ENCODE data around the gene NRXN3. TPM values are rescaled to one million over a fixed set of nuclear protein-coding genes. Genes with fewer than 3 reads are reported as not detected.

NRXN3 gene
- total RNA-seq, 1 donor from 2014 or later, result 19.8 TPM

DNA sequence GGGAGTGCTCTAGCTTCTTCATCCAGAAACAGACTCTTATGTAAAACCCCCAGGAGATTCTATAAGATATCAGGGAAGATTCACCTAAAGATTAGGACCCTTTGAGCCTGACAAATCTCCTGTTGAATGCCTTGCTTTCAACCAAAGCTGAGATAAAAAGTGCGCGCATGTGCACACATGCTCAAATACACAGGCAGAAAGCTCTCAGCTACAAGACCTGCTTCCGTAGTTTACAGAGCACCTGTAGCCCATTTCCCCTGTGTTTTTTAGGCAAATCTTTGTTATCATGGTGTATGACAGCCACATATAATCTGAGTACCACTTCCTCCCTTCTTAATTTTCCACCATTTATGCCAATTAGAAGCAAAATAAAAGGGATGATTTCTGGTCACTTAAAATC lies 866.9 kb downstream of the NRXN3 start:
- peaks cover 7% of the 10 kb centered on the region for H3K27me3 Mint-ChIP-seq

DNA sequence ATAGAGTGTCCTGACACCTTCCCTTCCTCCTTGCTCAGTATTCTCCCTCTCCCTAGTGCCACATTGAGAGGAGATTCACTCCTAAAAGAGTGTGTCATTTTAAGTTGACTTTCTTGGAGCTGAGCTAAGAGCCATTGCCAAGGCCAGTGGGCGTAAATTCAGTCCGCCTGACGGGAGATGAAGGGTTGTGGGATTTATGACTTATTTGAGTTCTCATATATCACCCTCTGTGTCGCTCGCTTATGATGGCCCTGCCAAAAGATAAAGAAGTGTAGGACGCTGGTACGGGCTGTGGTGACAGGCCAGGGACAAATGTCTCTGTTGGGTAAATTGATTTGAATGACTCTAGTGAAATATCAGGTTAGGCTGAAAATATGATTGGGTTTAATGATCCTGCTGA lies 867.4 kb downstream of the NRXN3 start:
- Mint-ChIP-seq H3K27ac (no peak overlapping the region), H3K9me3 (peaks cover 10% of the 10 kb centered on the region), H3K27me3 (peaks cover 7% of the 10 kb centered on the region), H3K36me3 (peaks cover 3% of the 10 kb centered on the region), H3K4me3 (no peak overlapping the region), H3K4me1 (ENCODE audit: unreplicated experiment) (no peaks in the 10 kb centered on the region)
- DNase-seq (ENCODE audit: extremely low spot score, unreplicated experiment), result no peak
- TF ChIP-seq, protein P1, sequence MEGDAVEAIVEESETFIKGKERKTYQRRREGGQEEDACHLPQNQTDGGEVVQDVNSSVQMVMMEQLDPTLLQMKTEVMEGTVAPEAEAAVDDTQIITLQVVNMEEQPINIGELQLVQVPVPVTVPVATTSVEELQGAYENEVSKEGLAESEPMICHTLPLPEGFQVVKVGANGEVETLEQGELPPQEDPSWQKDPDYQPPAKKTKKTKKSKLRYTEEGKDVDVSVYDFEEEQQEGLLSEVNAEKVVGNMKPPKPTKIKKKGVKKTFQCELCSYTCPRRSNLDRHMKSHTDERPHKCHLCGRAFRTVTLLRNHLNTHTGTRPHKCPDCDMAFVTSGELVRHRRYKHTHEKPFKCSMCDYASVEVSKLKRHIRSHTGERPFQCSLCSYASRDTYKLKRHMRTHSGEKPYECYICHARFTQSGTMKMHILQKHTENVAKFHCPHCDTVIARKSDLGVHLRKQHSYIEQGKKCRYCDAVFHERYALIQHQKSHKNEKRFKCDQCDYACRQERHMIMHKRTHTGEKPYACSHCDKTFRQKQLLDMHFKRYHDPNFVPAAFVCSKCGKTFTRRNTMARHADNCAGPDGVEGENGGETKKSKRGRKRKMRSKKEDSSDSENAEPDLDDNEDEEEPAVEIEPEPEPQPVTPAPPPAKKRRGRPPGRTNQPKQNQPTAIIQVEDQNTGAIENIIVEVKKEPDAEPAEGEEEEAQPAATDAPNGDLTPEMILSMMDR (conservative IDR thresholded peaks at IDR 0.05), result no peak

More for the DNA sequence above, 866.9 kb downstream of the NRXN3 start:
- Mint-ChIP-seq H3K4me3 (no peak overlapping the region), H3K27ac (no peak overlapping the region), H3K4me1 (ENCODE audit: unreplicated experiment) (no peaks in the 10 kb centered on the region), H3K9me3 (peaks cover 10% of the 10 kb centered on the region), H3K36me3 (peaks cover 3% of the 10 kb centered on the region)
- TF ChIP-seq, protein P1 (conservative IDR thresholded peaks at IDR 0.05), result no peak
- no peak for DNase-seq (ENCODE audit: extremely low spot score, unreplicated experiment)

DNA sequence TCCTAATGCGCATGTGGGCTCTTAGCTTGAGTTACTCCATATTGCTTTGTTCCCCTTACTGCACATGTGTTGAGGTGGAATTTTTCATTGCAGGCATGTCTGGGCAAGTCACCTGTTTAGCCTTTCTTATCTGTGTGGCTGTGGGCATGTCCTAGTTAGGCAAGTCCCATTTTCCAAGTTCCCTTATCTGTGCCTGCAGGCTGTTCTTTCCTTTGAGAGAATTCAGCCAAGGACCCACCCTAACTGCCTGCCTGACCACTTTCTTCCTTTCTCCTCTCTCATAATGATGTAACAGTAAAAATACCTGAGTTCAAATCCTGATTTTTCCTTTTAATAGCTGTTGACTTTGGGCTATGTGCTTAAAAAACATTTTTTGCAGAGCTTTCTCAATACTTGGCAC lies 870.6 kb downstream of the NRXN3 start:
- H3K4me1 Mint-ChIP-seq (ENCODE audit: unreplicated experiment), result peaks cover 3% of the 10 kb centered on the region

DNA sequence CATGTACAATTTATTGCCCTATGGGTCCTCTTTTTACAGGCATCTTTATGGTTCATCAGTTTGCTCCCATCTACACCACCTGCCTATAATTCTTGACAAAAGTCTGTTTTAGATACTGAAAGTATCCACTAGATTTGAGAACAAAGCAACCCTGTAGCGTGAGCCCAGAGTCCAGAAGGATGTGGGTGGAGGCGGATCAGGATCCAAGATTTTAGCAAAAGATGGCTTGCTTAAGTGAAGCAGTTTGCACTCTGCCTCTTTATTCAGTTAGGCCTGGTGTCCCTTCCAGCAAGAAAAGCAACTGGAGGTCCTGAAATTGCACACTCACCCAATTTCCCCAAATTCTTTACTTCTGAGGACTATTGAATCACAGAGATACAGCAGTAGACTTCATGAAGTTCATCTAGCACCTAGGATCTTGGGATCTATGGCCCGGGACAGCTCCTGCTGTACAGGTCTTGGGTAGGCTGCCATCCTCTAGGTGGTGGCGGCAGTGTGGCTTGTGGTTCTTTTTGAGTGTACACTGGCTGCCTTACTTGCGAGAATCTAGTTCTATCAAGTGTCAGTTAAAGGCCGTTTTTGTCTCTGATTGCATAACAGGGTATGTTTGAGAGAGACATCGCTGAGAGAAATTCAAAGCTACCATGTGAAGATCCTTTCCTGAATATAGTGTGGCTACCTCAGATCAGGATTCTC lies 873.2 kb downstream of the NRXN3 start:
- DNase-seq (ENCODE audit: extremely low spot score, unreplicated experiment), result no peak
- H3K27me3 Mint-ChIP-seq, result no peaks in the 10 kb centered on the region
- TF ChIP-seq, protein P1 (conservative IDR thresholded peaks at IDR 0.05), result no peak
- H3K4me3 Mint-ChIP-seq, result no peak overlapping the region
- peaks cover 8% of the 10 kb centered on the region for H3K9me3 Mint-ChIP-seq
- H3K36me3 Mint-ChIP-seq, result peaks cover 3% of the 10 kb centered on the region
- peaks cover 3% of the 10 kb centered on the region for H3K4me1 Mint-ChIP-seq (ENCODE audit: unreplicated experiment)
- no peak overlapping the region for H3K27ac Mint-ChIP-seq

More for the DNA sequence above, 870.6 kb downstream of the NRXN3 start:
- Mint-ChIP-seq H3K4me3 (no peak overlapping the region), H3K27ac (no peak overlapping the region), H3K27me3 (peaks cover 7% of the 10 kb centered on the region), H3K36me3 (peaks cover 3% of the 10 kb centered on the region), H3K9me3 (peaks cover 14% of the 10 kb centered on the region)
- TF ChIP-seq, protein P1 (conservative IDR thresholded peaks at IDR 0.05), result no peak
- DNase-seq (ENCODE audit: extremely low spot score, unreplicated experiment), result no peak

DNA sequence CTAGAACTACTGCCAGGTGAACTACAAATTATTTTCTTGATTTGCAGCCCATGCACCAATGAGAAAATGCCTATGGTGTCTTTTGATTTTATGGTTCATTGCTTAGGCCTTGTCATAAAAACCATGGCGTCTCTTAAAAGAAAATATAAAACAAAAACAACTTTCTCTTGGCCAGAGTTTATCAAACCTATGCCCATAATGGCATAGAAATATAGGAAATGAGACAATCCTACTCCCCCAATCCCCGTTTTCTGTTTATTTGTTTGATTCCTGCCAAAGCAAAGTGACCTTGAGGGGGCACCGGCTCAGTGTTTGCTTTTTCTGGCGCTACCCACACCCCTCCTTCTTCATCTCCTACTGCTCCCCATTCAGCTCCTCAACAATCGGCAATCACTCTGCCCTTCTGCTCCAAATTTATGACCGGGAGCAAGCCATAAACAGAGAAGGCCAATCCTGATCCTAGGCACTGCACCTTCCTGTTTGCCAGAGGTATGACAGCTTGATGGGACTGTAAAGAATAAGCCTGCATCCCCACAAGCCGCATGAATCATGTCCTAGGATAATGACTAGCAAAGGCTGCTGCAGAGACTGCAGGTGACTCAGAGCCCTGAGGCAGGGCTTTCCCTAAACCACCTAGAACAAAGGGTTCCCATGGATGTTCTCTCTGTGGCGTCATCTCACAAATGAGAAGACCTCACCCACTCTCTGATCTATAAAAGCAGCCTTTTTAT lies 874.9 kb downstream of the NRXN3 start:
- H3K27me3 Mint-ChIP-seq, result no peaks in the 10 kb centered on the region
- no peak for DNase-seq (ENCODE audit: extremely low spot score, unreplicated experiment)
- H3K4me1 Mint-ChIP-seq (ENCODE audit: unreplicated experiment), result peaks cover 3% of the 10 kb centered on the region
- peaks cover 3% of the 10 kb centered on the region for H3K36me3 Mint-ChIP-seq
- no peak overlapping the region for H3K4me3 Mint-ChIP-seq
- H3K27ac Mint-ChIP-seq, result no peak overlapping the region
- peaks cover 8% of the 10 kb centered on the region for H3K9me3 Mint-ChIP-seq
- TF ChIP-seq, protein P1 (conservative IDR thresholded peaks at IDR 0.05), result no peak
